Endothelial cell of umbilical vein (primary cell): ENCODE data around the gene TNFRSF19. TPM values are rescaled to one million over a fixed set of nuclear protein-coding genes. Genes with fewer than 3 reads are reported as not detected.

Source experiments
- BruUV-seq: library from RNA; stranded (reverse); fragments of 400-500 nt; replicated peaks from 2 replicates; lab custom pipeline; 2021; lab: Mats Ljungman, UMichigan
- CTCF ChIA-PET: fragments of 300-600, 350-600 bp; sonication (Branson Sonifier 250); formaldehyde crosslinking; loops from one replicate; lab custom pipeline; 2021; ENCODE audit warnings: antibody characterized with exemption, inconsistent platforms; lab: Charles Lee
- POLR2A ChIA-PET: fragments of 300-600, 350-600 bp; sonication (Branson Sonifier 250); formaldehyde crosslinking; loops from one replicate; lab custom pipeline; 2021; ENCODE audit warnings: antibody characterized with exemption, inconsistent platforms; lab: Charles Lee
- DNase-seq: peaks from one replicate; pipeline ENCODE4 v3.0.0-alpha.2; 2011; ENCODE audit warnings: low read depth, low spot score
- FAIRE-seq: peaks from 2 replicates; lab custom pipeline; 2011; peaks lifted over from hg19 to GRCh38; lab: Jason Lieb, UNC
- H2AFZ ChIP-seq: 2 replicates; pipeline ENCODE4 v1.6.0; 2012; ENCODE audit warnings: low read depth, low read length, control low read depth, inconsistent platforms
- H3K27ac ChIP-seq: 2 replicates; pipeline ENCODE4 v1.5.1; 2011; ENCODE audit warnings: low read depth, mild to moderate bottlenecking, control low read depth, low read length, moderate library complexity; ENCODE audit not compliant: insufficient read depth
- H3K27me3 ChIP-seq, 2 experiments: 2 replicates each; pipeline versions ENCODE4 v1.6.0 to v1.6.1; 2011; ENCODE audit warnings: low read length in 2 of 2, mixed read lengths in 1 of 2; ENCODE audit not compliant: control insufficient read depth in 2 of 2, insufficient read depth in 2 of 2
- H3K36me3 ChIP-seq, 2 experiments: 2 replicates in 1 of 2; 3 replicates in 1 of 2; pipeline ENCODE4 v1.5.1; 2011; ENCODE audit warnings: low read length in 2 of 2, mild to moderate bottlenecking in 1 of 2, moderate library complexity in 1 of 2; ENCODE audit not compliant: control insufficient read depth in 2 of 2, insufficient read depth in 2 of 2; ENCODE audit errors: extremely low read depth in 1 of 2
- H3K4me1 ChIP-seq: 3 replicates; pipeline ENCODE4 v1.5.1; 2011; ENCODE audit warnings: mild to moderate bottlenecking, low read length; ENCODE audit not compliant: control insufficient read depth, insufficient read depth; ENCODE audit errors: extremely low read depth
- H3K4me2 ChIP-seq: 2 replicates; pipeline ENCODE4 v1.6.1; 2011; ENCODE audit warnings: low read length, control low read depth, mixed read lengths; ENCODE audit not compliant: insufficient read depth
- H3K4me3 ChIP-seq, 3 experiments: fragments of 200-600 bp in 1 of 3; sonication (generic), shearing (Covaris generic) in 1 of 3; replicated peaks in 1 of 3; 2 replicates each; pipeline ENCODE4 v1.5.1; 2011 to 2016; ENCODE audit warnings: control low read depth in 3 of 3, low read length in 3 of 3, mild to moderate bottlenecking in 2 of 3, inconsistent platforms in 1 of 3, low read depth in 1 of 3, moderate library complexity in 1 of 3; ENCODE audit not compliant: insufficient read depth in 1 of 3
- H3K79me2 ChIP-seq: 2 replicates; pipeline ENCODE4 v1.6.0; 2012; ENCODE audit warnings: low read length, inconsistent platforms; ENCODE audit not compliant: control insufficient read depth, insufficient read depth
- H3K9ac ChIP-seq: replicated peaks from 2 replicates; pipeline ENCODE3; 2011; ENCODE audit warnings: low read length, control low read depth; ENCODE audit not compliant: insufficient read depth; ENCODE audit errors: extremely low read depth
- H3K9me1 ChIP-seq: replicated peaks from 3 replicates; pipeline ENCODE4 v1.6.0; 2011; ENCODE audit warnings: mild to moderate bottlenecking, low read length; ENCODE audit not compliant: control insufficient read depth, insufficient read depth; ENCODE audit errors: extremely low read depth
- H3K9me3 ChIP-seq: replicated peaks from 2 replicates; pipeline ENCODE4 v1.5.1; 2012; ENCODE audit warnings: low read length, inconsistent platforms; ENCODE audit not compliant: control insufficient read depth, insufficient read depth
- H4K20me1 ChIP-seq: replicated peaks from 2 replicates; pipeline ENCODE3; 2011; ENCODE audit warnings: mild to moderate bottlenecking, low read length; ENCODE audit not compliant: control insufficient read depth, insufficient read depth; ENCODE audit errors: extremely low read depth
- CTCF ChIP-seq, 2 donors: IDR thresholded peaks; 1 replicate in 1 of 2; 2 replicates in 1 of 2; pipeline ENCODE4 v1.5.1; 2011; ENCODE audit warnings: low read length in 2 of 2, mild to moderate bottlenecking in 2 of 2, moderate library complexity in 2 of 2, control low read depth in 1 of 2, inconsistent platforms in 1 of 2, low read depth in 1 of 2; ENCODE audit not compliant: insufficient read depth in 1 of 2; ENCODE audit errors: extremely low read depth in 1 of 2
- EZH2 ChIP-seq: IDR thresholded peaks from 2 replicates; pipeline ENCODE4 v1.6.1; 2012; ENCODE audit warnings: borderline replicate concordance, low read depth, mild to moderate bottlenecking, moderate library complexity, low read length, inconsistent platforms; ENCODE audit not compliant: severe bottlenecking
- FOS ChIP-seq: IDR thresholded peaks from 2 replicates; pipeline ENCODE4 v1.6.1; 2011; ENCODE audit warnings: mild to moderate bottlenecking, low read length, moderate library complexity, borderline replicate concordance; ENCODE audit not compliant: insufficient read depth
- GATA2 ChIP-seq: IDR thresholded peaks from 2 replicates; pipeline ENCODE4 v1.7.0; 2011; ENCODE audit warnings: low read depth, mild to moderate bottlenecking, moderate library complexity, mixed read lengths, low read length; ENCODE audit not compliant: insufficient read length, insufficient read depth
- JUN ChIP-seq: IDR thresholded peaks from 2 replicates; pipeline ENCODE4 v1.6.1; 2011; ENCODE audit warnings: borderline replicate concordance, low read depth; ENCODE audit not compliant: insufficient read length, insufficient read depth
- MAX ChIP-seq: IDR thresholded peaks from 2 replicates; pipeline ENCODE4 v1.6.1; 2011; ENCODE audit not compliant: insufficient read depth, insufficient read length
- MYC ChIP-seq: IDR thresholded peaks from one replicate; pipeline ENCODE4 v1.6.1; 2011; ENCODE audit warnings: mild to moderate bottlenecking, low read depth, low read length
- POLR2A ChIP-seq: IDR thresholded peaks from 2 replicates; pipeline ENCODE4 v1.6.1; 2012; ENCODE audit warnings: low read depth, mild to moderate bottlenecking, control low read depth, low read length
- POLR2AphosphoS5 ChIP-seq: IDR thresholded peaks from 2 replicates; pipeline ENCODE4 v1.6.1; 2012; ENCODE audit warnings: low read depth, mild to moderate bottlenecking, control low read depth, low read length, moderate library complexity; ENCODE audit not compliant: insufficient read depth
- dilution Hi-C: fragments of 300-500 bp; cut with MboI; formaldehyde crosslinking; loops from one replicate; pipeline ENCODE4 v1.15.0; 2019; ENCODE audit warnings: low sequenced_read_pairs; ENCODE audit not compliant: extremely low pct_ligation_motif_present
- intact Hi-C: fragments of 100-400 bp; cut with micrococcal nuclease; formaldehyde crosslinking; loops from one replicate; pipeline ENCODE4 v1.10.0; 2022
- polyA plus RNA-seq, 4 experiments: library from polyadenylated mRNA; depleted of rRNA in 3 of 4; stranded (reverse) in 3 of 4; unstranded in 1 of 4; fragments of >200 nt; gene quantifications; 2 replicates each; pipeline versions ENCODE4 v1.2.1 to v1.2.3, GENCODE V29; 2011 to 2012; ENCODE audit warnings: missing spikeins in 1 of 4
- total RNA-seq: library from RNA; stranded (reverse); gene quantifications from 2 replicates; pipeline ENCODE4 v1.2.3, GENCODE V29; 2021

The TNFRSF19 gene
- total and polyA plus RNA-seq, 2 donors (not counting 3 experiments of a cell fraction or from before 2014, with no cell fraction given): 0.23 to 0.29 TPM

GRCh38 chr13:23644126-23644419, 73.9 kb downstream of the TNFRSF19 start:
- no peak for DNase-seq
- POLR2A ChIA-PET: no interaction called here
- Histone ChIP-seq H3K27me3 (peaks cover 0 to 17% of the 10 kb centered on the region in 2 experiments), H3K27ac (no peak overlapping the region), H3K4me2 (no peak overlapping the region), H3K9me3 (no peaks in the 10 kb centered on the region), H3K9me1 (no peaks in the 10 kb centered on the region), H2AFZ (no peak overlapping the region), H3K79me2 (no peaks in the 10 kb centered on the region), H3K4me1 (no peaks in the 10 kb centered on the region), H3K36me3 (no peaks in the 10 kb centered on the region), H3K9ac (no peak overlapping the region), H3K4me3 (no peak overlapping the region), H4K20me1 (no peaks in the 10 kb centered on the region)
- no peak for FAIRE-seq
- dilution Hi-C loops: no loop called here
- BruUV-seq: no TSS peak
- TF ChIP-seq GATA2 (no peak), CTCF (IDR thresholded peaks at IDR 0.05; ENCODE audit: extremely low read depth in 1 of 2, insufficient read depth in 1 of 2, low read depth in 1 of 2, low read length in 2 of 2) (no peak), POLR2A (no peak), JUN (no peak), FOS (no peak)
- CTCF ChIA-PET: interaction anchor here (1.8 kb wide), 1 partner anchor 10 kb away, joined by 5 read pairs; no protein-coding TSS in a partner anchor
- intact Hi-C loops: no loop called here

GRCh38 chr13:23644527-23645138, 74.4 kb downstream of the TNFRSF19 start:
- Histone ChIP-seq H3K27me3 (peaks cover 0 to 22% of the 10 kb centered on the region in 2 experiments), H3K4me2 (no peak overlapping the region), H3K9me1 (no peaks in the 10 kb centered on the region), H3K4me3 (no peak overlapping the region), H3K36me3 (no peaks in the 10 kb centered on the region), H3K27ac (no peak overlapping the region), H3K9ac (no peak overlapping the region), H3K79me2 (no peaks in the 10 kb centered on the region), H4K20me1 (no peaks in the 10 kb centered on the region), H3K4me1 (no peaks in the 10 kb centered on the region), H3K9me3 (no peaks in the 10 kb centered on the region), H2AFZ (no peak overlapping the region)
- no peak for TF ChIP-seq POLR2A
- TF ChIP-seq FOS: no peak
- TF ChIP-seq JUN: no peak
- no peak for TF ChIP-seq MYC
- no peak for TF ChIP-seq MAX
- TF ChIP-seq POLR2AphosphoS5: no peak
- TF ChIP-seq GATA2: no peak
- no peak for TF ChIP-seq EZH2
- TF ChIP-seq CTCF (IDR thresholded peaks at IDR 0.05; ENCODE audit: extremely low read depth in 1 of 2, insufficient read depth in 1 of 2, low read depth in 1 of 2, low read length in 2 of 2): no peak
- FAIRE-seq (no peak), DNase-seq (no peak)
- ChIA-PET POLR2A (no interaction called here), CTCF (interaction anchor here (1.8 kb wide), 1 partner anchor 10 kb away, joined by 5 read pairs; no protein-coding TSS in a partner anchor)
- dilution Hi-C loops: no loop called here
- intact Hi-C loops: no loop called here
- no TSS peak for BruUV-seq
